Stimulated activated CD8-positive, alpha-beta memory T cell treated with anti-CD3 and anti-CD28 coated beads, Interleukin-2, amount 100 ng/mL, for 1 hour (primary cell): ENCODE results near the gene MAST4.
"Not testable (repeated sequence)": the region's sequence is repeated elsewhere in the genome, so short reads cannot be mapped to it uniquely, and the experiment has no call there.

ENCODE experiments used
- DNase-seq, 2 donors: peaks; one replicate each; pipeline ENCODE4 v3.0.0-alpha.2; 2020; ENCODE audit warnings: low read depth in 2 of 2

The MAST4 gene

DNA sequence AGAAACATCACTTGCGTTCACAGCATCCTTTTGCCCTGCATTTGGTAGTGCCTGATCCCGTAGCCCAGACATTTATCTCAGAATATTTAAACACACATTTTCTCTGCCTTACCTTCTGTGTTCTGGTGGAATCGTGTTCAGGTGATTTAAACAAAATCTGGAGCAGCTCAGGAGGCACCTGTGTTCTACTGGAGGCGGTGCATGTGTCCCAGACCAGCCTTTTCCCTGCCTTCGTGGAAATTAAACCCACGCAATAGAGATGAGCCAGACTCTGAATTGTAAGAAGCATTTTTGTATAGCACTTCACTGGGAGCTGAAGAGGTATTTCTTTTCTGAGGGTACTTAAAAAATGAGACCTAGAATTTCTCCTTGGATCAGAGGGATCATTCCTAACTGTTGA lies 212.5 kb downstream of the MAST4 start:
- no peak for DNase-seq

DNA sequence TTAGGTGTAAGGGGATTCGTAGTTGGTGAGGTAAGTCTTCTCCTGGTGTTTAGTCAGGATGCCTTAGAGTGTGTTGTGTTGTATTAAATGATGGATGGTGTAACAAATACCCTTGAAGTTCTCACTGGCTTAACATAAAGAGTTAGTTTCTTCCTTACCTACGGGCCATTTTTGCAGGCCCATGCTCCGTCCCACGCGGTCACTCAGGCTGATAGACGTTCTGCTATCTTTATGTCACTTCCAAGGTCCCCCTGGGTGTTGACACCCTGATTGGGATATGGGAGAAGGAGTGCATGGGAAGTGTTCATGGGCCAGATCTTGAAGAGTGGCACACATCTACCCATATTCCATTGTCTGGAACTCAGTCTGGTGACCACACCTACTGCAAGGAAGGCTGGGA lies 214.0 kb downstream of the MAST4 start:
- DNase-seq = no peak

DNA sequence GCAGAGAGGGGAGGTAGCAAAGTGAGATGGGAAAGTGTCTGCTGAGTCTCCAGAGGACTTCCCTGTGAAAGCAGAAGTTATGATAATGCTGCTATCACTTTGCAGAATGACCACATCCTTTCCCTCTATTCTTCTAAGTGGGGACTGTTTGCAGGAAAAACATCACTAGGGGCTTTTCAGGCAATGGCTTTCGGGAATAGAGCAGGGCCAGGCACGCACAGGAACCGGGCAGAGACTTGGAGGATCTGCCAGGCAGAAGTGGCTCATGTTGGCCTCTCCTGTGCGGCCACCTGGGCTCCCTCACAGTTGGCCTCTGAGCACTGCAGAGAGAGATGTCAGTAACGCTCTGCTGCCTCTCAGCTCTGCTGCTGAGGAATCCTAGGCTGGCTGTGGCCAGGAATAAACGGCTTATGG lies 214.7 kb downstream of the MAST4 start:
- DNase-seq = no peak

DNA sequence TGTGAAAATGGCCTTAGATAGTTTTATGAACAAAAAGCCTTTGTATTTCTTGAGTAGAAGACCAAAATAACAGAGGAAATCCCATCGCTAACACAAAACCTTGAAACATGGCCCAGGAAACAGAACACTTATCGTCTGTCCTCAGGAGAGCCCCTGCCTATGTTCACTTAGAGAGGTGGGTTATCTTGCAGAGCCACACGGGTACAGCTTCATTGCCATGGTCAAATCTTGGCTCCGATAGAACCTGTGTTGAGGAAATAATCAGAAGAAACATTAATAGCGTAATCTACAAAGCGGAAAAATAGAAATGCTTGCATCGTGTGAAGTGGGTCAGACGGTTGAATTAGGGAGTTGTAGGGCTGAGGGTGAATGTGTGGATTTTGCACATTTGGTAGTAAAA lies 216.1 kb downstream of the MAST4 start:
- no peak for DNase-seq

DNA sequence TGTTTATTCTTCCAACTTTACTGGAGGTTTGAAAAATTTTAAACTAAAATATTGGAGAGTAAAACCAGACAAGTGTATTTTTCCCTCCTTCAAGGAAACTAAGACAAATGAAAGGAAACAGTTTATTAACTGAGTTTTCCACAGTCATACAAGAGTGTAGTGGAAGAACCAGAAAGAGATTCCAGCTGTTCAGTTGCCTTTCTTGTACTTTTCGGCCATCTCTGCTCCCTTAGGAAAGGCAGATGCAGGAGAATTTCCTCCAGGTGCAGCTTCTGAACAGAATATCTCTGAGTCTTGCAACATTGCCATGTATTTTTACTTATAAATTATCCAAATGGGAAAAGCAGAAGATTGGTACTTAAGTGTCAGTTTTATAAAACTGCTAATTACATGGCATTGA lies 217.1 kb downstream of the MAST4 start:
- no peak for DNase-seq

DNA sequence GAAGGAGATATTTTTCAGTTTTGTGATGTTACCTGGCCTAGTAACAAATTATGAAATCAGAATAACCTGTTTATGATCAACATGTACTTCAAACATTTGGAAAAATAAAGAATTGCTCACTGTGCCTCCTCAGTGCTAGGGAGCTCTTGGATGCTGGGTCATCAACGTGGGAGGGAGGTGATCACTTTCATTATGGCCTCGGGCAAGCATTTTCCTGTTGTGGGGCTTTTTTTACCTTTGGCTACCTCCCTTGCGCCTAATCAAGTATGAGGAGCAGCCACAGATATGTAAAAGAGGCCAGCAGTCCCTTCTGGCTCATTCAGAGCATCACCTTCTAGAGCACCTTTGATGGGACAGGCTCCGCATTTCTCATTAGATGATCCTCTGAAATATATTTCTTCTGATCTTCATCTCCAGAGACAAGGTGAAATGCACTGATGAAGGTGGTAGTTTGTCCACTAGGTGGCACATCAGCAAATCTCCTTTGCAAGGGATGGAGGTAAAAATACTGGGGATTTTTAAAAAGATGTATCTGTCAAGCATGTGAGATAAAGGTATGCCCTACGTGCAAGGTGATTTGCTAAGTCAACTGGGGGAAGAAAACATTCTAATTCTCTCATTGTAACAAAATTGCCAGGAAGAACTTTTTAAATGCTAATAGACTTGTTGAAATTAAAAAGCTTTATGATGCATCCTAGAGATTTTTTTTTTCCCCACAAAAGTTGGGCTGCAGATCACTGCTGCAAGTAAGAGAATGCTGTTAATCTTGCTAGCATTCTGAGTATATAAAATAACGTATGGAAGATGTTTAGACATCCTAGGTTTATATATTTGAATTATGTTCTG lies 218.2 kb downstream of the MAST4 start:
- DNase-seq = no peak

DNA sequence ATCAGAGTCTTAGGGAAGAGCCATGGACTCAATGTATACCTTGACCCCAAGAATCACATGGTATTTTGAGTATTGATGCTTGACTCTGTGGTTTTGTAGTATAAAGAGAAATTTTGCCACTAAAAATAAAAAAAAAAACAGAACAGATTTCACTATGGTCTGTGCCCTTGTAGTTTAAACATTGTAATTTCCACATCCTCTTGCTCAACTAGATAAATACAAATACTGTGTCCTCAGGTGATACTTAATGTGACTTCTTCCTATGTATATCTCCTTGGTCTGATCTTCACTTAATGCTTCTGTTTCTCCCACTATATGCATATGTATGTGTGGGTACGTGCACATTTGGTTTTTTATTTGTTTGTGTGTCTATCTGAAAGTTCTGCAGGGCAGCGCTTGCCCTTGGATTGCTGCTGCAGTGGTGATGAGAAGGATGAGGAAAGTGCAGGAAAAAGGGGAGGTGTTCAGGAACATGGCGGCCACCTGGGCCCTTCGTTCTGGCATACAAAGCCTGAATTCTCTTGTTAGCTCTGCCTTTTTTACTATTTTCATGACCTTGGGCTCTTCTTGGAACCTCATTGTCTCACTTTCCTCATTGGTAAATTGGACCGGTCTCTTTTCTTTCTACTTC lies 222.2 kb downstream of the MAST4 start:
- no peak for DNase-seq

DNA sequence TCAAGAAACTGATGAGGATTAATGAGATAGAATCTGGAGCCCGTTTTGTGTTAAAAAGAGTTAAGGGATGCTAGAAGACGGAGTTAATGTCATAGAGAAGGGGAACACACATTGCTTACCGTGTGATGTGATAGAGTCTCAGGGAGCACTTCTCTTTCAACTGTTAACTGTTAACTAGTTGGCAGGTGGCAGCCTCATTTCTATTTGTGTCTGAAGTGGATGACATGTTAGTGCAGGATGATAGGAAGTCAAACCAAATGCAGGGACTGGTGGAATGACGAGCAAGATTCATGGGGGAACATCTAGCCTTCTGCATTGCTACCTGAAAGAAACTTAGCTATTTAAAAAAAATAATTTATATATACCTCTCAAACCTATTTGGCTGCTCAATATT lies 222.7 kb downstream of the MAST4 start:
- DNase-seq = no peak

DNA sequence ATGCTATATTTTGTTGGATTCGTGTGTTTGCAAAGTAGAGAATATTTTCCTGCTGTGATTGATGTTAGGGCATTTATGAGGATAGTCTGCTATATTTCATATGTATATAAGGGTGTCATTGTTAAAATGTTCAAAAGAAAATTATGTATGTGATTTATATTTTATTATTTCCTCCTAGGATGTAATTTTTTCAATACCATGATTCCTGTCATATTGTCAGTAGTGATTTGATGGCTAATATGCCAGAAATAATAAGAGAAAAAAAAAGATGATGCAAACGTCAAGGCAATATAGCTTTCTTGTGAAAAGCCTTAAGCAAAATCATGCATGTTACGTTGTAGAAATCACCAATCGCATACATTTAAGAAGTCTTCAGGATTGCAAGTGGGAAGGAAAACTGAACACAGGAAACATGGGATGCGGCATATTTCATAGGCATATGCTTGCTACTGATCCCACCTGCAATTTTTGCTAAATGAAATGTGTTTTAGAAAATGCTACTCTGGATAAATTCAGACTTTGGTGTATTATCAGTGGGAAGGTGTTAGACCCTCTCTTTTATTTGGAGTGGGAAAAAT lies 224.5 kb downstream of the MAST4 start:
- no peak for DNase-seq

DNA sequence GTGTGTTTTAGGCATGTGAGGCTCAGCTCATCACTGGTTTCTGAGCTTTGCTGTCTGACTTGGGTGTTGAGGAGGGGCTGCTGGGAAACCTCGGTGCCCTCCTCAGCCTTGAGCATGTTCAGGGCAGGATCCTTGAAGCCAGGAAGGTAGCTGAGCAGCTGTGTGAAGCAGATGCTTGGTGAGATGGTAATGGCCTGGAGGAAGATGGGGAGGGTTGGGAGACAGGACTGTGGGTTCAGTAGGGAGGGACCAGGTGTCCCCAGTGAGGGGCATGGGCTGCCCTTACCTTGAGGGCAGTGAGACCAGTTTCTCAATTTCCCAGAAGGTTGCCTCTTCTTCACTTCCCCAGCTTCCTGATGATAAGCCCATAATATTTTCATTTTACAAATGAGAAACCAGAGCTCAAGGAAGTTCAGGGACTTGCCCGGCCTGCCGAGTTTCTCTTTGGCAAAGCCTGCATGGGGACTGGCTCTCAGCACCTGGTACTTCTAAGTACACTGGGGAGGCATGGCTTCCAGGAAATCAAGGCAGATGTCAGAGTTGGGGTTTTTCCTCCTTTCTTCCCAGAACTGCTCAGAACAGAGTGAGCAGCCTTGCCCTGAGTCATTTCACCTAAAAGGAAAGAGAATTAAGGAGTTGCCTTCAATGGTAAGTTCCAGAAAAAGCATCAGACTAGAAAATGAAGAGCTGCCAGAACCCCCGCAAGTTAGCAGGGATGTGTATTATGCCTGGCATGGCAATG lies 225.7 kb downstream of the MAST4 start:
- DNase-seq = no peak

DNA sequence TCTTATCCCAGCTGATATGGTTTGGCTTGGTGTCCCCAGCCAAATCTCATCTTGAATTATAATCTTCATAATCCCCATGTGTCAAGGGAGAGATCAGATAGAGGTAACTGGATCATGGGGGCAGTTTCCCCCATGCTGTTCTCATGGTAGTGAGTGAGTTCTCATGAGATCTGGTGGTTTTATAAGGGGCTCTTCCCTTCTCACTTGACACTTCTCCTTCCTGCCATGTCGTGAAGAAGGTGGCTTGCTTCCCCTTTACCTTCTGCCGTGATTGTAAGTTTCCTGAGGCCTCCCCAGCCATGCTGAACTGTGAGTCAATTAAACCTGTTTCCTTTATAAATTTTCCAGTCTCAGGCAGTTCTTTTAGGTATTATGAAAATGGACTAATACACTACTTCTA lies 226.7 kb downstream of the MAST4 start:
- not testable (repeated sequence) for DNase-seq

DNA sequence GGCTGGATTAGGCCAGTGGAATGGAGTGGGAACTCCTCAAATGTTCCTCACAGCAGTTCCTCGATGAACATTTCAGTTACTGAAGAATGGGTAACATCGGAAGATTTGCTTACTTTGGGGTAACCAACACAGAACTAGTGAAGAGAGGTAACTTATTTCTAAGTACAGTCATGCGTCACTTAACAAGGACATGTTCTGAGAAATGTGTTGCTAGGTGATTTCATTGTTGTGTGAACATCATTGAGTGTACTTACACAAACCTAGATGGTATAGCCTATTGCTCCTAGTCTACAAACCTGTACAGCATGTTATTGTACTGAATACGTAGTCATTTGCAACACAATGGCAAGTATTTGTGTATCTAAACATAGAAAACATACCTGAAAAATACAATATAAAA lies 228.3 kb downstream of the MAST4 start:
- DNase-seq = no peak

DNA sequence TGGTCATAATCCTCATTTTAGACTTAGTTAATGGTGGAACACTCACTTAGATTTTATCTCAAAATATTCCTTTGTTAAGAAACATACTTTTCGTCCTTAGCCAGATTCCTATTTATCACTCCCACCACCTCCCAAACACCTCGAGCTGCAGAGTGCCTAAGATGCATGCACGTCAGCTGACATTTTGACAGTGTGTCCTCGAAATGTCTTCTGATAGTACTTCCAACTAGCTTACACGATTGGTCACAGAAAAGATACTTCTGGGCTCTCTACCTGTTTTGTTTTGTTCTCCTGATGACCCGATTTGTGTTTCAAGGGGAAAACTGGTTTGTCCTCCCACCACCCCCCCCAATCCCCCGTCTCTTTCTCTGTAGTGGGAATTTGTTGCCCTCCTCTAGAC lies 230.1 kb downstream of the MAST4 start:
- no peak for DNase-seq

DNA sequence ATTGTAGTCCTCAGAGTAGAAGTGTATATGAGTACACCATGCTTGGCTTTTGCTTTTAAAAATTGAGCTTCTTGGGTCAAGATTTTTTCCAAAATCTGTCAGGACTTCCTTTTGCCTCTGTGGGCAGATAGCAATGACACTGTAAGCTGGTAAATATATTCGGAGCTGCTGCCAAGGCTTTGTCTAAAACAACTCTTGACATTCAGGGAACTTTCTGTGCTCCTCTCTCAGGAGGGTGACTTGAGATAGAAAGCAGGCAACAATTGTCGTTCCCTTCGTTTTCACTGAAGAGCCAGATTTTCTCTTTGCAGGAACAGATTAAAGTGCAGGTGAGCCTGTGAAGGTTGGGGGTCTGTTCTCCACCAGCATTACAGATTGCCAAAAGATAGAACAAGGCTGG lies 230.5 kb downstream of the MAST4 start:
- no peak for DNase-seq

DNA sequence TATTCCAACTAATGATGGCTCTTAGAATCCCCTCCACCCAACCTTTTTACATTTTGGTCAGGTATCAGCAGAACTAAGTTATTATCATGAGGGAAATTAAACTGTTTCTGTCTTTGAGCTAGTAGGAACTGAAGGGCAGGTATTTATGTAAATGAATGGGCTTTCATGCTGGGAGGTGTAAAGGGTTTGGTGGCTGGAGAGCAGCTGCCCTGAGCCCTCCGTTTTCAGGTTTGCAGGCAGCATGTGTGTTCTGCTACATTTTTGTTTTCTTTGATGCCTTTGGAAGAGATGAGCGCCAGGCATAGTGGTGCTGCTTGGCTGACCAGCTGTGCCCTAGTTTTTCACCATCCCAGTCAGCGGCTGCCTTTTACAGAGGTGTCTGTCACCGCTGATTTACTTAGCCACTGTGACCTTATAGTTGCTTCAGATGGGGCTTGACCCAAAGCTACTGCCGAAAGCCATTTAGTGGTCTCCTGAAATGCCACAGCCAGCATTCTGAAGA lies 231.9 kb downstream of the MAST4 start:
- no peak for DNase-seq

DNA sequence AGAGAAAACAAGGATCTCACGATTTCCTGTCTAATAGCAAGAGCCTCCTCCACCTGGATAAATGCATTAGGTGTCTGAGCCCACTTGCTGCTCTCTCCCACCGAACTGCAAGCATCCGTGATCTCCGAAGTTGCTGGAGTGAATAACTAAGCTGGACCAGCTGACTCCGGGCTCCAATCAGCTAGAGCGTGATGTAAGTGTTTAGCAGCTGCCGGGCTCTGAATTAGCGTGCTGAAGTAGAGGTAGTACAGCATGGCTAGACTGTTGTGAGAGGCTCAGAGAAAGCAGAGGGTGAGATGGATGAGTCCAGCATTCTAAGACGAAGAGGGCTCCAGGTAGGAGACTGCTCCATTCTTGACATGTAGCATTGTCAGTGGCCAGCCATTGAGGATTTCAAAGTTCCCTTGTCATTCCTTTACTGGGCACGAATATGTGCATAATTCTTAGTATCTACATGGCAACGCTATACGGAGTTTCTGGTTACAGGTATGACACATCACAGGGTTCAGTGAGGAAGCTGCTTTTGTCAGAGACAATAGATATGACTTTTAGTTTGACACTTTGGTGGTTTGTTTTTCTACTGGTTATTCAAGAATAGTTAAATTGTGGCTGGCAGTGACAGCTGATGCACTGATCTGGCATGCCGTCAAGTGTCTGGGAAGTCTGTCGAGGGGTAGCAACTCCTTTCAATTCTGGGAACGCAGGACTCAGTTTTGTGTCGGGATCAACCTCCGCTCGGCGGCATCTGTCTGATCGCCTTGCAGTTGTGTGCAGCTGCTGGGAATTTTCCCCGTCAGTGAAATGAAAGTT lies 232.6 kb downstream of the MAST4 start:
- peak in 1 of 2 donors; percentile 11 for DNase-seq

DNA sequence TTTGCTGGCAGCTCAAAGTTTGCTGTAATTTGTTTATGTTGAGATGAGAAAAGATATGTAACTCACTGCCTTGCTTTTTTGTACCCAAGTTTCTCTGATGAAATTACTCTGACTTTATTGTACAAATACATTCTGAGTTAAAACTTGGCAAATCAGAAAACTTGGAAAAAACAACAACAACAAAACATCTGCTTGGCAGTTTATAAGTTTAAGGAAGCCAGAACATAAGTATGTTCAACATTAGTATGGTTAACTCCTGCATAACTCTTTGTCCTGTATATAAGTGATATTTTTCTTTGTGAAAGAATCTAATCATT lies 233.1 kb downstream of the MAST4 start:
- DNase-seq = no peak

DNA sequence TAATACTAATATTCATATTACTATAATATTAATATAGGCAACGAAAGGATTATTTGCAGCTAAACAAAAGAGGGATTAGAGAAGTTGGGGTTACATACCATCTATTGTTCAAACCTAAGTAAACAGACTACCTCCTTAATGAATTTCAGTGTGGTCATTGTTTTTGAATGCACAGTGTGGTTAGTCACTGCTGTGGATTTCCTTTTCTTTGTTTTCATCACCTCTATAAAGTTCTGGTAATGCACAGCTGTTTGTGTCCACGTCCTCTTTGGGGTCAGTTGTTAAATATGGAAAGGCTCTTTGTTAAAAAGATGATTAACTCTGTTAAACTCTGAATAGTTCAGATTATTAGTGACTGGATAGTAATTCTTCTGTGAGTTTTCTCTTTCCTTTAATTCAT lies 233.6 kb downstream of the MAST4 start:
- DNase-seq = no peak

DNA sequence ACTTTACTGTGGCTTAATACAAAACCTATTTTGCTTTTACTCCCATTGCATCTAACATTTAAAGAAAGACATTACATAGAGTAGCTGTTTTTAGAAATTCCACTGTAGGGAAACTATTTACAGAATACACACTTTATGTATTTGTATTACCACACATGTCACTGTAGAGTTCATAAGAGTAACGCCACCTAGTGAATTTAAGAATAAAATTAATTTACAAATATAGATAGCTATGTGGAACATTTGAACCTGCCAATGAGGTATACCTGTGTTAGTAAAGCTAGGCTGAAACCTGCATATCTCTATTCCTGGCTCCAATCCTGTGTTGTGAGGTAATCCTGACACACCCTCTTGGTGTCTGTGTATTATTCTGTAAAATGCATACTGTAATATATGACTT lies 234.4 kb downstream of the MAST4 start:
- no peak for DNase-seq

DNA sequence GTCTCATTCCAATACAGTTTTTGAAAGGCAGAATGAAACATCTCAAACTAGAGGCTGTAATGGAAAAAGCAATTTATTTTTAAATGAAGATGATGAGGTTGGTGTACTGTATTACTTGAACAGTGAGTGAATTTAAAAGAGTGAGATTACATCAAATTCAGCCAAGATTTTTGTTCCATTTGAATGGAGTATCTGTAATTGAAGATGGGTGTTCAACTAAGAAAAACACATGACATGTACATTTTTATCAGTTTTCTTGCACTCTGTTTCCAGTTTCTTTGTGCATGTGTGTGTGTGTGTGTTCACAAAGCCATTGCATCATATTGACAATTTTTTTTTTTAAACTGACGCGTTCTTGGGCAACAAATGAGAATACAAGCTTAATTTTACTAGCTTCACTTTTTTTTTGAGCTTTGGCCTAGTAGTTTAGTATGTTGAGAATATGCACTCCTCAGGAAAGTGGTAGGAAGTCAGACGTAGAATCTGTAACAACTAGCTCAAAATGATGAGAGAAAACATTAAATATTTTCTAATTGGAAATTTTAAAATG lies 243.5 kb downstream of the MAST4 start:
- DNase-seq = no peak

DNA sequence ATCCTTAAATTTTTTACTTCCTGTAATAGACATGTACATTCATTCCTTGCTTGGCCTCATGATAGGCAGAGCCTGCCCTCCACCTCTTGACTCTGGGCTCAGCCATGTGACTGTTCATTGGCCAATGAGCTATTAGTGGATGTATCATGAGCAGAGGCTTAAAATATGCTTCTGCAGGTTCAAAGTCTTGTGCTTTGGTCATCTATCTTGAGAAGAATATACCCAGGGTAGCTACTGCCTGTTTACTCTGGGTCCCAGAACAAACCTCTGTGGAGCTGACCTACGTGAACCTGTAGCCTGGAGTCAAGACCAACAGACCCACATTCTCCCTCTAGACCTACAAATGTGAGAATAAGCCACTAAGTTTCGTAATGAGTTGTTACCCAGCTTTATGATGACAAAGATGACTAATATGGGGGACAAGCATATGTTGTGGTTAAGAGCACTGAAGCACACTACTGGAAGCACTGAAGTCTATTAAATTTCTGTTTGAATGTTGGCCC lies 244.4 kb downstream of the MAST4 start:
- DNase-seq = no peak
